Sciatic nerve (tissue), 2 donors: ENCODE data around the gene CTNNA3. TPM values are rescaled to one million over a fixed set of nuclear protein-coding genes. Genes with fewer than 3 reads are reported as not detected.
A peak's percentile ranks its signal among the peaks of the same experiment; 100 is the strongest.
"Not testable (repeated sequence)": the region's sequence is repeated elsewhere in the genome, so short reads cannot be mapped to it uniquely, and the experiment has no call there.

Experiments
- ATAC-seq: fragments of 200-7000 bp; cut with Tn5 transposase; one replicate; pipeline ENCODE4 v1.9.1; 2020; ENCODE audit warnings: mild to moderate bottlenecking, moderate library complexity
- DNase-seq: peaks from one replicate; pipeline ENCODE4 v3.0.0-alpha.2; 2020; ENCODE audit warnings: low spot score
- intact Hi-C: fragments of 100-400 bp; cut with DNase I; formaldehyde crosslinking; loops from one replicate; pipeline ENCODE4 v1.14.2; 2022
- total RNA-seq: library from RNA; stranded (reverse); fragmentation: NEBNext Ultra II Directional; extraction: Animal tissue kit (Norgen Biotek cat#: 25700); gene quantifications from one replicate; pipeline ENCODE4 v1.2.1, GENCODE V29; 2021
- donor health status: DM: no; HTN: no; CAD: no.
- donor health status: DM: no; HTN: no; CAD: no.

CTNNA3 gene
- total RNA-seq, 1 donor from 2014 or later = 89.6 TPM

GRCh38 chr10:67537906-67538305, 158.1 kb downstream of the CTNNA3 start:
- DNase-seq = no peak
- no peak for ATAC-seq
- intact Hi-C loops = no loop called here

DNA sequence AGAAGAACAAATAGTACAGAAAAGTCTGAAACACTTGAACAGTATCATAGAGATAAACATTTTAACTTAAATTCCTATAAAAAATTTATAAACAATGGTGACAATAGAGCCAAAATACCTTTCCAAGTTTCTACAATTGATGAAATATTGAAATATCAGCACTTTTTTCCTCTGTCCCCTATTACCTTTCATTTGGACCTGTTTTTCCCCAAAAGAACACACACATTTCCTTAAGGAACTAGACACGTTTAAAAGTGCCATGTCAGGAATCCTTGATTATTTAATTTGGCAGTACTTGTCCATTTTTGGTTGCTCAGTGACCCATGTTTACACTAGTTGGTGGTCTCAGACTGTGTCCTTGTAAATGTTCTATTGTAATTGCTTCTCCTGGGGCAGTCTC, 162.6 kb downstream of the CTNNA3 start:
- ATAC-seq (no peak), DNase-seq (no peak)
- intact Hi-C loops = no loop called here

GRCh38 chr10:67530990-67531389, 165.0 kb downstream of the CTNNA3 start:
- DNase-seq, intact Hi-C loops, ATAC-seq: not testable (repeated sequence)

GRCh38 chr10:67527351-67527750, 168.6 kb downstream of the CTNNA3 start:
- intact Hi-C loops = no loop called here
- no peak for DNase-seq
- no peak for ATAC-seq

DNA sequence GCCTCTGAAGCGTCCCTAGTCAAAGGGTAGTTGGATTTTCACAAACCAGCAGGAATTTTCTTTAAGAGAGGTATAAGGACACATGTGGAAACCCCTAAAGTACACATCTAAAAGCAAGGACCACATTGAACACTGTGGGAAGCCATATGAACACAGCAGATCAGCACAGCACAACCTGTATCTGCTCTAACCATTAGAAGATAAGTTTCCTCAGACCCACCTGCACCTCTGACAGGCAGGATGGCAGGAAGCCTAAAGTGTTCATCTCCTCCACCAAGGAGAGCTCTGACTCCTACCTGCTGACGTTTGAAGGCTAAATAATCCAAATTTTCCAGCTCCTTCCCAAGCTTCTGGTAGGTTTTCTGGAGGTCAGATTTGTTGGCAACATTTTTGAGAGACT, 174.4 kb downstream of the CTNNA3 start:
- DNase-seq (no peak), ATAC-seq (no peak)
- intact Hi-C loops = no loop called here

DNA sequence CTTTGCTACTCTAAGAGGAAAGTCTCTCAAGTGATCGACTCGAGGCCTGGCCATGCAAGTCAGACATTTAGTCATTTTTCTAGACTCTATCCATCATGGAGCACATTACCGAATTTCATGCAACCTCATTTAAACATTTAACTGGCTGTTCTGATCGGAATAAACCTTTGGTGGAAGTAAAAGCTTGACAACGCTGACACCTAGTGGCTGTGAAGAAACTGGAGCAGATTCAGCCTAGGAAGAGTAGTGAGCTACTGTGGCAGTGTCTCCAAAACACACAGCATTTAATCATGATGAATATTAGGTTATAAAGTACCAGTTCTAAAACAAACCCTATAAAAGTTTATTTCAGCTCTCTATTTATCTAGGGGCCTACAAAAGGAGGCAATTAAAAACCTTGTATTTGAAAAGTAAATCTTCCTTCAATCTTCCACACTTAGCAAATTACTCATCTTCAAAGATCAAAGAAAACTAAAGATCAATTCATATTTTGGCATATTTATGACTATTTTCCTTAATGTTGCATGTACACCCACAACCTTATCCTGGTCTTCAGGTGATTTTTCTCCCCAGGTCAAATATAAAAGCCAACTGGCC, 175.0 kb downstream of the CTNNA3 start:
- ATAC-seq (peak; percentile 74), DNase-seq (peak; percentile 59)
- intact Hi-C loops = no loop called here

GRCh38 chr10:67519434-67519833, 176.6 kb downstream of the CTNNA3 start:
- no peak for DNase-seq
- intact Hi-C loops = no loop called here
- ATAC-seq = no peak

GRCh38 chr10:67518756-67519155, 177.2 kb downstream of the CTNNA3 start:
- intact Hi-C loops = no loop called here
- ATAC-seq = no peak
- DNase-seq = no peak

- DNase-seq (no peak), ATAC-seq (no peak)
- intact Hi-C loops = no loop called here
These were observed 178.0 kb downstream of the CTNNA3 start for GRCh38 chr10:67518043-67518442.

DNA sequence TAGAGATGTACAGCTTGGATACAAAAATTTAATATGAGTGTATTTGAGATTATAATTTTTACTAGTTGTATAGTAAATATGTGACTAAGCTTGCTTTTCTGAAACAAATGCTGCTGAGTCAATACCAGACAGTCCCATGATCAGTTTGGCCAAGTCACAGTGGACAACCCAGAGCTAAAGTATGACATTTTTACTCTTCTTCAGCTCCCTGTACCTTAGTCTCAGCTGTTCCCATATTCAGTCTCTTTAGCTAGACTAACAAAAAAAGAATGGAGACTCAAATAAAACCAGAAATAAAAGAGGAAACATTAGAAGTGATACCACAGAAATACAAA, 189.3 kb downstream of the CTNNA3 start:
- intact Hi-C loops = no loop called here
- no peak for ATAC-seq
- DNase-seq = no peak

DNA sequence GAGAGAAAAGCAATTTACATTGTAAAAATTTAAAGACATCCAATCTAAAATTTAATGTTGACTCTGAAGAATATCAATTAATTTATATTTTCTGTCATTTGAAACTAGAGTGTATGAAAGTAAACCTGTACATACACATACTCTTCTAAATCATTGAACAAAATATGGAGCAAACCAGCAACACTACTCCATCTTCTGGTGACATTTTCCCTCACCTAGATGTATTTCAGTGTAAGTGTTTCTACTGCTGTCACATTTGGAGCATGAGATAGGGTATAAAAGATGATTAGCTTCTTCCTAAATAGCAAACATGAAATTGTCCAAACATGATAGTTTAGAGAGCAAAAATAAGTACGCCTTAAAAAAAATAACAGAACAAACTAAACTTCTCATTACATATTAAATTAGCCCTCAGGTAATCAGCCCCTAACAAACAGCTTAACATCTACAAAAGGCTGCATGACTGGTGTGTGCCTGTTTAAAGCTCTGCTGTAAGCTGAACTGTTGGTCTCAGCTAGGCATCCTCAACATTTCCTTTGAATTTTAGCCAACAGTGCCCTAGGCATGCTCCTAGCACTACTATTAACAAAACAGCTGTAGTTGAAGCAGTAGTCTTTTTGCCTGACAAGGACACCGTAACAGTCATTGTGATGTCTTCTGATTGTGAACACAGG, 189.8 kb downstream of the CTNNA3 start:
- intact Hi-C loops = no loop called here
- DNase-seq = no peak
- no peak for ATAC-seq

GRCh38 chr10:67492317-67493019, 203.5 kb downstream of the CTNNA3 start:
- intact Hi-C loops = no loop called here
- no peak for ATAC-seq
- no peak for DNase-seq

GRCh38 chr10:67487906-67488619, 207.9 kb downstream of the CTNNA3 start:
- DNase-seq = no peak
- intact Hi-C loops = no loop called here
- ATAC-seq = no peak

GRCh38 chr10:67487199-67487598, 208.8 kb downstream of the CTNNA3 start:
- DNase-seq (no peak), ATAC-seq (no peak)
- intact Hi-C loops = no loop called here

- intact Hi-C loops = no loop called here
- no peak for ATAC-seq
These were observed 218.1 kb downstream of the CTNNA3 start for GRCh38 chr10:67477868-67478267.

DNA sequence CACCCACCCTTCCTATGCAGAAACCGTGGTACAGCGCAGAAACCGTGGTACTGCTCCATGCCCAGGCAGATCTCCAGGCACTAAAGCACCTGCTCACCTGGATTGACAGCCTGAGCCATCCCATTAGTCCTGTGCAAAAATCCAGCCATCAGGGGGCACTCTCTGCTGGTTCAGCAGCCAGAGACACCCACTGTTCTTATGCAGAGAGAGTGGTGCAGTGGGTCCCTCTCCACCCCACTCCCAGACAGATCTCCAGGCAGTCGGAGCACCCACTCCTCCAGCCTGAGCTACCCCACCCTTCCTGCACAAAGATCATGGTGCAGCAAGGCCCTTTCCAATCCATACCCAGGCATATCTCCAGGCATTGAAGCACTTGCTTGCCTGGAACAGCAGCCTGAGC, 219.8 kb downstream of the CTNNA3 start:
- DNase-seq (no peak), ATAC-seq (no peak)
- intact Hi-C loops = no loop called here

More at GRCh38 chr10:67477868-67478267, 218.1 kb downstream of the CTNNA3 start:
- DNase-seq = no peak

DNA sequence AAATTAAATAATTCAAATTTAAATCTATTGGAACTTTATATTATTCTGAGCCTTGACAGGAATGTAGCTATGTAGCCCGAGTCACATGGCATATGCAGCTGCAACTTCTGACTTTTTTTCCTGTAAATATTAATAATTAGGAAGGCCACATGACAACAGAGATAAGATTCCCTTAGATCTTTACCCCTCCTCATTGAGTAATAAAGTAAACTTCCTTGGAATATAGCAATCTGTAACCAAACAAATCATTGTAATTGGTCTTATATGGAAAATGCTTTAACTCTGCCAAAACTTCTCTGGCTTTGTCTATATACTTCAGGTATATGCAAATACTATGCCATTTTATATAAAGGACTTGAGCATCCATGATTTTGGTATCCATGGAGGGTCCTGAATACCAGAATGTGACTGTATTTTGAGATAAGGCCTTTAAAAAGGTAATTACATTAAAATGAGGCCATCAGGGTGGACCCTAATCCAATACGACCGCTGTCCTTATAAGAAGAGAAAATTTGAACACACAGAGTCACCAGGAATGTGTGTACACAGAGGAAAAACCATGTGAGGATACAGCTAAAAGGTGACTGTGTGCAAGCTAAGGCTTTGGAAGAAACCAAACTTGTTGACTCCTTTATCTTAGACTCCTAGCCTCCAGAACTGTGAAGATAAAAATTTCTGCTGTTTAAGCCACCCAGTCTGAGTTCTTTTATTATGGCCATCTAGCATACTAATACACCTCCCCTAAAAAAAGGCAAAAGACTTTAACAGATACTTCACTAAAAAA, 222.0 kb downstream of the CTNNA3 start:
- intact Hi-C loops = no loop called here
- no peak for ATAC-seq
- no peak for DNase-seq

DNA sequence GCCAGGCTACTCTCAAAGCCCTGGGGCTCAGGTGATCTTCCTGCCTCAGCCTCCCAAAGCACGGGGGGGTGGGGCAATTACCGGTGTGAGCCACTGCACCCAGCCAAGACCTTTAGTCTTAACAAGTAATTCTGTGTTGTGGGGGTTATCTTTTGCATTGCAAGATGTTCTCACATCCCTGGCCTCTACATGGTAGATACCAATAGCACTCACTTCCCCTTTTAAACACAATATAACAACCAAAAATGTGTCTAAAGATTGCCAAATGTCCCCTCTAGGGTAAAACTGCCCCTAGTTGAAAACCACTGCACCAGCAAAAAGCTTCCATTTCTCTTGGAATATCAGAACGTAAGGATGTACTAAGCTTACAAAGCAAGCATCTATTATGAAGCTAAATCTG, 225.0 kb downstream of the CTNNA3 start:
- ATAC-seq (no peak), DNase-seq (no peak)

GRCh38 chr10:67464278-67464677, 231.7 kb downstream of the CTNNA3 start:
- intact Hi-C loops = no loop called here
- no peak for ATAC-seq
- no peak for DNase-seq

More for the DNA sequence above, 225.0 kb downstream of the CTNNA3 start:
- intact Hi-C loops = no loop called here
